DLD1 (cell line): ENCODE measurements around the gene MAFF.
"Not testable (repeated sequence)": the region's sequence is repeated elsewhere in the genome, so short reads cannot be mapped to it uniquely, and the experiment has no call there.

ENCODE experiments used
- in situ Hi-C: cut with HindIII; loops from 2 replicates; pipeline ENCODE4 v1.10.0; 2017; ENCODE audit warnings: low sequenced_read_pairs

MAFF gene

DNA sequence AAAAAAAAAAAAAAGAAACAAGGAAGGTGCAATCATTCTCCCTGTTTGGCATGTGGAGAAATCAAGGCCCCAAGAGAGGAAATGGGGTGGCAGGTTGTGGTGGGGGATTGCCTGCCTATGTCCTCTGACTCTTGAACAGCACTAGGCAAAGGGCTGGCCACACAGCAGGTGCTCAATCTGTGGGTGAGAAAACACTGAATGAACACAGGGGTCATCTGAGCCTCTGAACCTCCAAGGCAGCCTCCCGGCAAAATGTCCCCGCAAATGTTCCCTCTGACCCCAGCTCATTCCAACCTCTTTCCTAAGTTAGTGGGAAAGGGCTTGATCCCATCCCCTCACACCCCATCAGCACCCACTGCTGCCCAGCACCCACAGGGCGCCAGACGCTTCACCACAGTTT, 24.8 kb upstream of the MAFF start:
- in situ Hi-C loops = no loop called here

DNA sequence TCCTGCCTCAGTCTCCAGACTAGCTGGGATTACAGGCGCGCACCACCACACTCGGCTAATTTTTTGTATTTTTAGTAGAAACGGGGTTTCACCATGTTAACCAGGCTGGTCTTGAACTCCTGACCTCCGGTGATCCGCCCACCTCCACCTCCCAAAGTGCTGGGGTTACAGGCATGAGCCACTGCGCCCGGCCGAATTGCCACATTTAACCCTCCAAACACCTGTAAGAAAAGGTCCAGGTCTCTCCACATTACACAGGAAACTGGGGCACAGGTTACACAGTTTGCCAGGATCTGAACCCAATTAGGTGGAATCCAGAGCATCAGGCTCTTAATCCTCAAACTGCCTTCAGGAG, 24.2 kb upstream of the MAFF start:
- in situ Hi-C loops = not testable (repeated sequence)

DNA sequence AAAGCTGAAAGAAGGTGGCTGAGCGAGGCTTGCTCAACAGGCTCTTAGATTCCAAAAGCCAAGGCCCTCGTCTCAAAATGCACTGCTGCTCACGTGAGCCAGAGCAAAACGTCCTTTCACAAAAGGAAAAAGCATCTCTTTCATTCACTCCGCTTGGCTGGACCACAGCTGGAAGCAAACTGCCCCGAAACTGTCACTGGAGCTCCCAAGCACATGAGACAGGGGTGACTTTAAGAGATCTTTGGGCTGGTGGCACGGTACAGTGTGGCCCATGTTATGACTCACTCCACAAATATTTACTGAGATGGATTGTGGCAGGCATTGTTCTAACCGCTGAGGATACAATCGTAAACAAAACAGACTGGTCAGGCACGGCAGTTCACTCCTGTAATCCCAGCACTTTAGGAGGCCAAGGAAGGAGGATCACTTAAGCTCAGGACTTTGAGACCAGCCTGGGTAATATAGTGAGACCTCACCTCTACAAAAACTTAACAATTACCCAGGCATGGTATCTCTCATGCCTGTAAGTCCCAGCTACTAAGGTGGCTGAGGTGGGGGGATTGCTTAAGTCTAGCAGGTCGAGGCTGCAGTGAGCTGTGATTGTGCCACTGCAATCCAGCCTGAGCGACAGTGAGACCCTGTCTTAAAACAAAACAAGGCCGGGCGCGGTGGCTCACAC, 23.7 kb upstream of the MAFF start:
- in situ Hi-C loops = no loop called here

DNA sequence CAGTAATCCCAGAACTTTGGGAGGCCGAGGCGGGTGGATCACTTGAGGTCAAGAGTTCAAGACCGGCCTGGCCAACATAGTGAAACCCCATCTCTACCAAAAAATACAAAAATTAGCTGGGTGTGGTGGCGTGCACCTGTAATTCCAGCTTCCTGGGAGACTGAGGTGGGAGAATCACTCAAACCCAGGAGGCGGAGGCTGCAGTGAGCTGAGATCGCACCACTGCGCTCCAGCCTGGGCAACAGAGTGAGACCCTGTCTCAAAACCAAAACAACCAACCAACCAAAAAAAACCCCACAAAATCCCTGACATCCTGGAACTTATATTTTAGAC, 23.2 kb upstream of the MAFF start:
- in situ Hi-C loops = not testable (repeated sequence)

DNA sequence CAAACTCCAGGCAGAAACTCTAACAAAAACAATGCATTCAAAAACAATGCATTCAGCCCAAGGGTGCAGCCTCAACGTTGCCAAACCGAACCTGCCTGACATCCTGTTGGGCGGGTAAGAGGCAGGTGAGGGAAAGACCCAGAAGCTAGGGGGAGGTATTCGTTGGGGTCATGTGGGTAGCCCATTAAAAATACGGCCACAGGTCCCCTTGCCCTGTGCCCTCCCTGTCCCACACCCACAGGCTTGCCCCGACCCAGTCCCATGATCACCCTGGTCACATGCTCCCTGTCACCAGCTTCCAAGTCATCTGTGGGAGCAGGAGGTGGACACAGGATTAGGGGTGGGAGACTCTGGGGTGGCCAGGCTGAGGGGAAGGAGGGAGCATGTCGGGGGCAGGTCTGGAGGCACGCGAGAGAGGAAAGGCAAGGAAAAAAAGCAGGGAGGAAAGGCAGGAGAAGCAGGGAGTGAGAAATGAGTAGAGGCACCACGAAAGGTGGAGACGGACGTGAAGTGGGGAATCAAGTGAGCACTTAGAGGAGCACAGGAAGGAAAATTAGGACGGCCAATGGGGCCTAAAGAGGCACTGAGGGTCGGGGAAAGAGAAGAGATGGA, 20.8 kb upstream of the MAFF start:
- in situ Hi-C loops = no loop called here

DNA sequence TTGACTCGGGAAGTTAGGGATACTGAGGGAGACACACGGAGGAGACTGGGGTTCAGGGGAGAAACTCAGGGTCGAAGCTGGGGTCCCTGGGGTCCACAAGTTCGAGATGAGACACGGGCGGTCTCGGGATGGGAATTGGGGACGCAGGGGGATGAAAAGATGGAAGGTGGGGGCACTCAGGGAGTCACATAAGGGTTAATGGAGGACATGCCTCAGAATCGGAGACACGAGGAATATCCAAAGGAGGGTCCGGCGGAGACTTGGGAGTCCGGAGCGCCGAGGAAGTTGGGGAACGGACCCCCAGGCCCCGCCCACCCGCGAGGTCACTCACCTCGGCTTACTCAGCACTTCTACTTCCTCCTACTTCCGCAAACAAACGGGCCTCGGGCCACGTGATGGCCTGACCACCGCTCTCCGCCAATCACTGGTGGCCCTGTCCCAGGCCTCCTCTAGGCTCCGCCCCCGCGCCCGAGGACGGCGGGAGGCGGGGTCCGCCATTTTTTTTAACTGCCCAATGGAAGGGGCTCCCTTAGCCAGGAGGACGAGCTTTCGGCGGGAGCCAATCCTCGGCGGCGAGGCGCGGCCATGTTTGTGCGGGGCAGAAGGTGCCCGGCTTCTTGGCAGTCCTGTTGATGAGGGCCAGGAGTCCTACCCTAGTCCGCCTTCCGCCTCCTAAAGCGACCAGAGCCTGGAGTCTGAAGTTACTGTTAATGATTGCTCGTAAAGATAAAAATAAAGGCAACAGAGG, 20.2 kb upstream of the MAFF start, which contains the start of gene PLA2G6:
PLA2G6 (minus strand) TSS at position 378 of the 748 bp plus-strand sequence. CDS start 12,404 bp downstream, outside the sequence.
- in situ Hi-C loops = no loop called here

DNA sequence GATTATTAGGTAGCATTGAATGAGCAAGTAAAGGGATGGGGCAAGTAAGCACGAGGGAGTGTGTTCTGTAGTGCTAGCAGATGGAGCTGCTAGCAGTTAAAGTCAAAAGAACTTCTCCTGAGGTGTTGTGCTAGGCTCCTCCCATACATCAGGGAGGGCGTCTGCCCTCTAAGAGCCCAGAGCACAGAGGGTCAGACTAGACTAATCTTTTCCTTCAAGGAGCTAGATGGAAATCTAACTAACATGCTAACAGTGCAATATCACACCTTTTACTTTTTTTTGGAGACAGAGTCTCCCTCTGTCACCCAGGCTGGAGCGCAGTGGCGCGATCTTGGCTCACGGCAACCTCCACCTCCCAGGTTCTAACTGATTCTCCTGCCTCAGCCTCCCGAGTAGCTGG, 17.0 kb upstream of the MAFF start:
- in situ Hi-C loops = no loop called here

DNA sequence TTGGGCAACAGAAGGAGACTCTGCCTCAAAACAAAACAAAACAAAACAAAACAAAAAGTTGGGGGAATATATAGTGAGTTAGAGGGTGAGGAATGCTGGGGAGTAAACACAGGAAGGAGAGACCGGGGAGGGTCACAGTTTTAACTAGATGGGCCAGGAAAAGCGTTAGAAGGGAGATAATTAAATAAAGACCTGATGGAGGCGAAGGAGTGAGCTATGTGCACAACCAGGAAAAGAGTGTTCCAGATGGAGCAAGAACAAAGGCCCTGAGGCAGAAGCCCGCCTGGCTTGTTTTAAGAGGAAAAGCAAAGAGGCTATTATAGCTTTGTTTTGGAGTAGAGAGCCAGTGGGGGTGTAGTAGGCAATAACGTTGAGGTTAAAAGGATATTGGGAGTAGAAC, 15.4 kb upstream of the MAFF start:
- in situ Hi-C loops = no loop called here

DNA sequence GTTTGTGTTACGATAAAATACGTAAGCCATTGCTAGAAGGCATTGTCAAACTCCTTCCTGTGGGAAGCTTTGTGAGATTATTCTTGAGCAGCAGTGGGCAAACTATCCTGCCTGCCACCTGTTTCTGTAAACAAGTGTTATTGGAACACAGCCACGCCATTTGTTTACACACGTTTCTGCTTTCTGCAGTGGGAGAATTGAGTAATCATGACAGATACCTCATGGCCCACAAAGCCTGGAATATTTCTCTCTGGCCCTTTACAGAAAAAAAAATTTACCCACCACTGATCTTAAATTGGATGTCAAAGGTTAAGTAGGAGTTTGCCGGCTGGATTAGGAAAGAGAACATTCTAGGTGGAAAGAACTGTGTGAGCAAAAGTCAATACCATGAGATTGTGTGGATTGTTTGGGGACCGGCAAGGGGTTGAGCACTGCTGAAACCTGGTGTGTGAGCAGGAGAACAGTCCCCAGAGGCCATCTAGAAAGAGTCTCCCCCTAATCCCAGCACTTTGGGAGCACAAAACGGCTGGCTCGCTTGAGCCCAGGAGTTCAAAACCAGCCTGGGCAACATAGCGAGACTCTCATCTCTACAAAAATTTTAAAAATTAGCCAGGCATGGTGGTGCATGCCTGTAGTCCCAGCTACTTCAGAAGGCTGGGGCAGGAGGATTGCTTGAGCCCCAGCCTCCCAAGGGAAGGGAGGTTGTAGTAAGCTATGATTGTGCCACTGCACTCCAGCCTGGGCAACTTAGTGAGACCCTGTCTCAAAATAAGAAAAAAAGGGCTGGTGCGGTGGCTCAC, 14.2 kb upstream of the MAFF start:
- in situ Hi-C loops = no loop called here

DNA sequence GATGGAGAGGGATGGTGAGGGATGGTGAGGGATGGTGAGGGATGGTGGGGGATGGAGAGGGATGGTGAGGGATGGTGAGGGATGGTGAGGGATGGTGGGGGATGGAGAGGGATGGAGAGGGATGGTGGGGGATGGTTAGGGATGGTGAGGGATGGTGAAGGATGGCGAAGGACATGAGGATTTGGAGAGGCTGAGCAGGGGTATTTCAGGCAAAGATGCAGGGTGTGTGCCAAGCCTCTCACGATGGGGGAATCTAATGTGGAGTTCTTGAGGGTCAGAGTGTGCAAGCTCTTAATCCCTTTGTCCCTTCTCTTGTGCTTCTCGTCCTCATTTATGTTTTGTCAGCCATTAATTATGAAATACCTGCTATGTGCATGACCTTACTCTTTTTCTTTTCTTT, 12.7 kb upstream of the MAFF start:
- in situ Hi-C loops = no loop called here

DNA sequence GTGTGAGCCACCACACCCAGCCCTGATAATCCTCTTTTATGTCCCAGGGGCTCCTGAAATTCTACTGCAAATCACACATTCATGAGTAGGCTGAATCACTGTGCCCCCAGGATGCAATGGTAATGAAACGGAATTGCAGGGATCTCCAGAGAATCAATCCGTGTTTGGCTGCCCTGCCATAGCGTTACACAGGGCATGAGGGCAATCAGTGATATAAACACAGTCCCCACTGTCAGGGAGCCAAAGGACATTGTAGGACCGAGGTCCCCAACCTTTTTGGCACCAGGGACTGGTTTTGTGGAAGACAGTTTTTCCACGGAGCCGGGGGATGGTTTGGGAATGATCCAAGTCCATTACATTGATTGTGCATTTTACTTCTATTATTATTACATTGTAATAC, 11.2 kb upstream of the MAFF start:
- in situ Hi-C loops = no loop called here

DNA sequence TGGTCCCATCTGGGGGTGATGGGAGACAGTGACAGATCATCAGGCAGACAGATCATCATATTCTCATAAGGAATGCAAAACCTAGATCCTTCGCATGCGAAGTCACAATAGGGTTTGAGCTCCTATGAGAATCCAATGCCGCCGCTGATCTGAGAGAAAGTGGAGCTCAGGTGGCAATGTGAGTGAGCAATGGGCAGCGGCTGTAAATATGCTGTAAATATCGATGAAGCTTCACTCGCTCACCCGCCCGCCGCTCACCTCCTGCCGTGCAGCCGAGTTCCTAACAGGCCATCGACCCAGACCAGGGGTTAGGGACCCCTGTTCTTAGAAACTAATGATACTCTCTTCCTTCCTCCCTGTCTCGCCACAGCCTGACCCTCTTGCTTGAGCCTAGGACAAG, 10.7 kb upstream of the MAFF start:
- in situ Hi-C loops = no loop called here

DNA sequence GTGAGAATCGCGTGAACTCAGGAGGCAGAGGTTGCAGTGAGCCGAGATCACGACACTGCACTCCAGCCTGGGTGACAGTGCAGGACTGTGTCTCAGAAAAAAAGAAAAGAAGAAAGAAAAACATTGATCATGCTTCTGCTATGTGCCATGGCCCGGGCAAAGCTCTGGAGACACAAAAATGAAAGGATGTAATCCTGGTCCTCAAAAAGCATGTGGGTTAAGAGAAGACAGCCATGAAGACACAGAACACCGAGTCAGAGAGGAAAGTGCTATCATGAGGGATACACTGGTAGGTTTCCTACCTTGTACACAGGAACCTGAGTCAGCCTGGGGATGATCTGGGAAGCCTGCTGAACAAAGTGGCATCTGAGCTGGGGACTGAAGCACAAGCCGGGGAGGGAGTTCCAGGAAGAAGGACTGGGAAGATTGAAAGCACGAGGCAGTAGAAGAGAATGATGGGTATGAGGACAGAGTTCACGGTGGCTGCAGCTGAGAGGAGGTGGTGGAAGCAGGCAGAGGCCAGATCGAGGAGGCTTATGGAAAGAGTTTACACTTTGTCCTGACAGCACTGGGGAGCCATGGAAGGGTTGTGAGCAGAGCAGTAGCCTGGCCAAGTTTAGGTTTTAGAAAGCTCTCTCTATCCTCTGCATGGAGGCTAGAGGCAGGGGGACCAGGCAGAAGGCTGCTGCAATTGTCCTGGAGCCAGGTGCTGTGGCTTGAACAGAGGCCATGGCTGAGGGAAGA, 9.9 kb upstream of the MAFF start:
- in situ Hi-C loops = no loop called here

DNA sequence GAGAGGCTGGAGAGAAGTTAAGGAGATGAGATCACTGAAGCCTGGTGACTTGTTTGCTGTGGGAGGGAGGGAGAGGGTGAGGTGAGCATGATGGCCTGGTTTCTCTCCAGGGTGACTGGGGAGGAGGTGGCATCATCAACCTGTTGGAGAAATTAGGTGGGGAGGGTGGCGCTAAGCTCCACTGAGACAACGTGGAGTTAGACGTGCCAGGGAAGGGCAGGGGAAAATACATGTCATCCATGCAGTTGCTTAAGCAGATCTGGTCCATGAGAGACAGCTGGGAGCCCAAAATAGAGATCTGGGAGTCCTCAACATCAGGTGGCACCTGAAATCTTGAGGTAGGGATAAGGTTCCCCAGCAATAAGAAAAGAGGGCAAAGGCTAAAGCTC, 9.3 kb upstream of the MAFF start:
- in situ Hi-C loops = no loop called here

DNA sequence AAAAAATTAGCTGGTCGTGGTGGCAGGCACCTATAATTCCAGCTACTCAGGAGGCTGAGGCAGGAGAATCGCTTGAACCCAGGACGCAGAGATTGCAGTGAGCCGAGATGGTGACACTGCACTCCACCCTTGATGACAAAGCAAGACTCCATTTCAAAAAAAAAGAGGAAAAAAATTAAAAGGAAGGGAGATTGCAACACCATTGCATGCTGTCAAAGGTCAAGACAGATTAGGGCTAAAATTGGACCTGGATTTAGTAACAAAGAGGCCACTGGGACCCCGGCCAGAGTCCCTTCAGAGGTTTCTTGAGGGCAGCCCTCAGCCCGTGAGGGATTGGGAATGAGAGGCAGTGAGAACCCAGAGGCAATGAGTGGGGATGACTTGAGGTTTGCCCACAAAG, 8.2 kb upstream of the MAFF start:
- in situ Hi-C loops = no loop called here

DNA sequence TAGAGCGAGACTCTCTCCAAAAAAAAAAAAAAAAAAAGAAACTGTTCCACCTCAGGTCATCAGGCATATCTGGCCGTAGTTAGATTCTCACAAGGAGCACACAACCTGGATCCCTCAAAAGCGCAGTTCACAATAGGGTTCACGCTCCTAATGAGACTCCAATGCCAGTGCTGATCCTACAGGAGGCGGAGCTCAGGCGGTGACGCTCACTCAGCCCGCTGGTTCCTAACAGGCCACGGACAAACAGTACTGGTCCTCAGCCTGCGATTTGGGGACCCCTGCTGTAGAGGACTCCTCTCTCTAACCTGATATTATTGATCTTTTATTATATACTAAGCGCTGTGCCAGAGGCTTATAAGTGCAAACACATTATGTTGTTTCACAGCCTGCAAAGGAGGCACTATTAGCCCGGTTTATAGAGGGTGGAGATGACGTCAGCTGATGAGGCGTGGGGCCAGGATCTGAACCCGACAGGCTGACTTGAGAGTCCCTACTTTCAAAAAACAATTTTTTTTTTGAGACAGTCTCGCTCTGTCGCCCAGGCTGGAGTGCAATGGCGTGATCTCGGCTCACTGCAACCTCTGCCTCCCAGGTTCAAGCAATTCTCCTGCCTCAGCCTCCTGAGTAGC, 4.9 kb upstream of the MAFF start:
- in situ Hi-C loops = no loop called here

DNA sequence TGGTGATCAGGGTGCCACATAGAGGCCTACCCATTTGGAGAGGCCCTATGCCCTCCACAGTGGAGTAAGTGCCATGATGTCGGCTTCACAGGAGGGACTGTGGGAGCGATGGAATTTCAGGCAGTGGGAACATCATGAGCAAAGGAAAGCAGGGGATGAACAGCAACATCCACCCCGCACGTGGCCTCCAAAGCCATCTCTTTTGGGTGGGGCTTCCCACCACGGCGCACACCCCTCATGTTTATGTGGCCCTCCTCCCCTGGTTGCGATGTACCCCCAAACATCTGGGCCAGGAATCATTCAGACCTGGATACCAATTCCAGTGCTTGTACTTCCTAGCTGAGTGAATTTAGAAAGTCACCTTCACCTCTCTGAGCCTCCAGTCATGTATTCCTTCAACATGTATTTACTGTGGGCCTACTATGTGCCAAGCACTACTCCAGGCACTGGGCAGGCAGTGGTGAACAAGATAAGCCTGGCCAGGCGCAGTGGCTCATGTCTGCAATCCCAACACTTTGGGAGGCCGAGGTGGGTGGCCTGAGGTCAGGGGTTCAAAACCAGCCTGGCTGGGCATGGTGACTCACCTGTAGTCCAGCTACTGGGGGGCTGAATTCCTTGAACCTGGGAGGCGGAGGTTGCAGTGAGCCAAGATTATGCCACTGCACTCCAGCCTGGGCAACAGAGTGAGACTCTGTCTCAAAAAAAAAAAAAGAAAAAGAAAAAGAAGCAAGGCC, 1.8 kb upstream of the MAFF start:
- in situ Hi-C loops = no loop called here

DNA sequence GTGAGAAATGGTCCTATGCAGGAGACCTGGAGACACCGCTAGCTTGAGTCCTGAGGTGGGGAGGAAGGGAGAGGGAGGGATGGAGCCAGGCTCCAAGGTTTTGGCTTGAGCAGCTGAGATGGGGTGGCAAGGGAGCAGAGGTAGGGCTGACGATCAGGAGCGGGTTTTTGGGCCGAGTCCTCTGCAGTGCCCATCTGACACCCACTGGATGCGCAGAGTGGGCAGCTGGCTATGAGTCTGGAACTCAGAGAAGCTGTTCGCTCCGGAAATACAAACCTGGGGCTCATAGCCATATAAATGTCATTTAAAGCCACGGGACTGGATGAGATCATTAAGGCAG, 453 bp upstream of the MAFF start:
- in situ Hi-C loops = no loop called here

DNA sequence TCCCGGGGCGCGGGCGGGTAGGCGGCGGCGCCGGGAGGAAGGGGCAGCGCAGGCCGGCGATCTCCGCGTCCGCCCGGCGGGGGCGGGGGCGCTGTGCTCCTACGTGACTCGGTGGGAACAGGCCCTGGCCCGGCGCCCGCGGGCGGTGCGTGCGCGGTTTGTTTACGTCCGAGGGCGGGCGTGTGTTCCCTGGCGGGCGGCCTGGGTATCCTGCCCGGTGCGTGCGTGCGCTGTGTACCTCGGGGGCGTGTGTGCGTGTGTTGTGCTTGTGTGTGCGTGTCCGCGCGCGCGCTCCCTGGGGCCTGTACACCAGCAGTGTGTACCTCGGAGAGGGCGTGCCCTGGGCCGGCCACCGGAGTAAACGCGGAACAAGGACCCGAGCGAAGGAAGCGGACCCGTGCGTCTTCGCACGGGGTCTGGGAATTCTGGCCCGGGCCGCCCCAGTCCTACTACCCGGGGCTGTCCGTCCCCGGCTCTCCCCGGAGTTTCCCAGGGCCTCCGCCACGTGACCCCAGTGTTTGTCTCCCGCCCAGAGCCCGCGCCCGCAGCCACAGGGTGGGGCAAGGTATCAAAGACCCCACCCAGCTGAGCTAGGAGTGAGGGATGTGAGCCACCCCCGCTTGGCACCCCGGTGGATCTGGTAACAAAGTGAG, 769 bp downstream of the MAFF start:
- in situ Hi-C loops = no loop called here
